GM18507 (cell line): Measurements from ENCODE around the gene NDUFB3.
A peak's percentile ranks its signal among the peaks of the same experiment; 100 is the strongest.

Source experiments
- DNase-seq: peaks from one replicate; pipeline ENCODE4 v3.0.0; 2011; ENCODE audit warnings: low read depth; ENCODE audit not compliant: insufficient read length; ENCODE audit errors: extremely low spot score
- FAIRE-seq: peaks from 2 replicates; lab custom pipeline; 2011; peaks lifted over from hg19 to GRCh38; lab: Jason Lieb, UNC

Gene NDUFB3

GRCh38 chr2:201126308-201127151 is 54.7 kb downstream of the NDUFB3 start:
- DNase-seq (no peak), FAIRE-seq (peak; percentile 82)

GRCh38 chr2:201127152-201127511 is 55.3 kb downstream of the NDUFB3 start:
- FAIRE-seq: no peak
- DNase-seq: no peak

- peak; percentile 50 for FAIRE-seq
- DNase-seq: no peak
These were observed 55.8 kb downstream of the NDUFB3 start for GRCh38 chr2:201127570-201127969.

GRCh38 chr2:201128033-201128432 is 56.2 kb downstream of the NDUFB3 start:
- no peak for DNase-seq
- FAIRE-seq: no peak

- FAIRE-seq (peak; percentile 85), DNase-seq (no peak)
These were observed 57.2 kb downstream of the NDUFB3 start for GRCh38 chr2:201128933-201129505.

- no peak for DNase-seq
- FAIRE-seq: peak; percentile 63
These were observed 58.9 kb downstream of the NDUFB3 start for GRCh38 chr2:201130524-201131186.

- no peak for DNase-seq
These were observed 60.7 kb downstream of the NDUFB3 start for GRCh38 chr2:201132518-201132917.

More at GRCh38 chr2:201132518-201132917, 60.7 kb downstream of the NDUFB3 start:
- FAIRE-seq: peak; percentile 73
